HG02623 (cell line): ENCODE data around the gene NHLRC4.
"Not testable (repeated sequence)": the region's sequence is repeated elsewhere in the genome, so short reads cannot be mapped to it uniquely, and the experiment has no call there.

Source experiments
- ATAC-seq: cut with Tn5 transposase; IDR thresholded peaks from one replicate; pipeline ENCODE4 v1.9.1; 2021; ENCODE audit warnings: moderate library complexity; ENCODE audit not compliant: unreplicated experiment

Gene NHLRC4

DNA sequence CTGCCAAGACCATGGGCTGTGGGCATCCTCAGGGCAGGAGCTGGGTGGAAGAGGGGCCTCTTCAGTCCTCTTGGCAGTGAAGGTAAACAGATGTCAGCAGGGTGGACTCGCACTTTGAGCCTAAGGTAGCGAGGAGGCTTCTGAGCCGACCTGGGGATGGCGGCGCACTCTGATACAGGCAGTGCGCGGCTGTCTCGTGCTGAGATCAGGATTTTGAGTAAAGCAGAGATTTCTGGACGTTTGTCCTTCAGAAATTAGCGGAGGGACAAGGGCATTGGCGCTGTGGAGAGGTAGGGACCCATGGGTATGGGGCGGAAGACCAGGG lies 29.9 kb downstream of the NHLRC4 start:
- ATAC-seq, result no peak

DNA sequence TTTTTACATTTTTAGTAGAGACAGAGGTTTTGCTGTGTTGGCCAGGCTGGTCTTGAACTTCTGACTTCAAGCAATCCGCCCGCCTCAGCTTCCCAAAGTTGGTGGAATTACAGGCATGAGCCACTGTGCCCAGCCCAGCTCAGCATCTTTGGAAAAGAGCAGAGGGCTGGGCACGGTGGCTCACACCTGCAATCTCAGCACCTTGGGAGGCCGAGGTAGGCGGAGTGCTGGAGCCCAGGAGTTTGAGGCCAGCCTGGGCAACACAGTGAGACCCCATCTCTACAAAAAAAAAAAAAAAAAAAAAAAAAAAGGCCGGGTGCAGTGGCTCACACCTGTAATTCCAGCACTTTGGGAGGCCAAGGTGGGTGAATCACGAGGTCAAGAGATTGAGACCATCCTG lies 30.9 kb downstream of the NHLRC4 start:
- ATAC-seq, result not testable (repeated sequence)

DNA sequence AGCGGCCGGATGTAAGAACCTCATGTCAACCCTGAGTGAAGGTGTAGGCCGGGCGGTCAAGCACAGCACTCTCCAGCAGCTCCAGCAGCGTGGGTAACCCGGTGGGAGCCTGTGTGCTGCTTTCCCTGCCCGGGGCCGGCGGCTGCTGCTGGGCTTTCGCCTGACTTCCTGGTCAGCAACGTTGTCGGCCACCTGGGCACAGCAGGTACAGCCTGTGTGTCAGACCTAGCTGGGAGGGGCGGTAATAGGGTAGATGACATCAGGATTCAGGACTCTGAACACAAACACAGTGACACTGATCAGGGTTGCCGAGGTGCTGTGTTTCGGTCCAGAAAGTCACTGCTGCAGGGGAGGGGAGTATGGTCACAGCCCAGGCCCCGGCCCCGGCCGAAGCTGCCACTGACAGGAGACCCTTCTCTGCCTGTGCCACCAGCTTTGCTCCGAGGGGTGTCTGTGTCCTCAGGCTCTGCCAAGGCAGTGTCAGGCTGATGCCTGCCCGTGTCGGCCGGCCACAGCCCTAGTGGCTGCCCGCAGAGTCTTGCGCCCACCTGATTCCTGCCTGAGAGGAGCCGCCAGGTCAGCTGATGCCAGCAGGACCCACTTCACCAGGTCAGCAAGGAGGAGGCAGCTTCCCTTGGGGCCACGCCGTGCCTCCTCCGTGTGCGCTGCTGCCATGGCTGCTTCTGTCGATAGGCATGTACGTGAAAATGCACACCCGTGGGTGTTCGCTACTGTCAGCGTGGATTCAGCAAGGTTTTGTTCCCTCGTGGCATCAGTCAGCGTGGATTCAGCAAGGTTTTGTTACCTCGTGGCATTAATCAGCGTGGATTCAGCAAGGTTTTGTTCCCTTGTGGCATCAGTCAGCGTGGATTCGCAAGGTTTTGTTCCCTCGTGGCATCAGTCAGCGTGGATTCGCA lies 32.3 kb downstream of the NHLRC4 start:
- no peak for ATAC-seq

DNA sequence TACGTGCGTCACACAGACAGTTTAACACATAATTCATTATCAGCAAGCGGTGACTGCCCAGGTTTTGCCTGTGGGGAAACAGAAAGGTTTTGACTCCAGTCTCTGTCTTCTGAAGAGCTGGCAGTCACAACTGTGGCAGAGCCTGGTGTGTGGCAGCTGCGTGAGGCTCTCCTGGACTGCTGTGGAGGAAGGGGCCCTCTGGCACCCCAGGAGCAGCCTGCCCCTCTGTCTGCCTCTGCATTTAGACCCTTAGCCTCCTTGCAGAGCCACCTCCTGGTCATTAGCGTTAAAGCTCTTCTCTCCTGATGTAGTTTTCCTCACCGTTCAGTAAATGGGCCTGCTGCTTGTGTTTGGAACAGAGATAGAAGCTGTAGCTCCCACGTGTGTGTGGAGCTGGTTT lies 34.0 kb downstream of the NHLRC4 start:
- ATAC-seq, result no peak

DNA sequence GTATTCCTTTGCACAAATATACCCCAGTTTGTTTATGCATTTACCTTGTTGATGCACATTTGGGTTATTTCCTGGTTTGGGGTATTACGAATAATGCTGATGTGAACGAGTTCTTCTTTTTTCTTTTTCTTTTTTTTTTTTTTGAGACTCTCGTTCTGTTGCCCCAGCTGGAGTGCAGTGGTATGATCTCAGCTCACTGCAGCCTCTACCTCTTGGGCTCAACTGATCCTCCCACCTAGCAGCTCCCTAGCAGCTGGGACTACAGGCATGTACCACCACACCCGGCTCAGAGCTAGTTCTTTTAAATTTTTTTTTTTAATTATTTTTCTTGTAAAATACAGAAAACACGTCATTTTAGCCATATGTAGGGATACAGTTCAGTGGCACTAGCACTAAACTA lies 37.1 kb downstream of the NHLRC4 start:
- no peak for ATAC-seq

DNA sequence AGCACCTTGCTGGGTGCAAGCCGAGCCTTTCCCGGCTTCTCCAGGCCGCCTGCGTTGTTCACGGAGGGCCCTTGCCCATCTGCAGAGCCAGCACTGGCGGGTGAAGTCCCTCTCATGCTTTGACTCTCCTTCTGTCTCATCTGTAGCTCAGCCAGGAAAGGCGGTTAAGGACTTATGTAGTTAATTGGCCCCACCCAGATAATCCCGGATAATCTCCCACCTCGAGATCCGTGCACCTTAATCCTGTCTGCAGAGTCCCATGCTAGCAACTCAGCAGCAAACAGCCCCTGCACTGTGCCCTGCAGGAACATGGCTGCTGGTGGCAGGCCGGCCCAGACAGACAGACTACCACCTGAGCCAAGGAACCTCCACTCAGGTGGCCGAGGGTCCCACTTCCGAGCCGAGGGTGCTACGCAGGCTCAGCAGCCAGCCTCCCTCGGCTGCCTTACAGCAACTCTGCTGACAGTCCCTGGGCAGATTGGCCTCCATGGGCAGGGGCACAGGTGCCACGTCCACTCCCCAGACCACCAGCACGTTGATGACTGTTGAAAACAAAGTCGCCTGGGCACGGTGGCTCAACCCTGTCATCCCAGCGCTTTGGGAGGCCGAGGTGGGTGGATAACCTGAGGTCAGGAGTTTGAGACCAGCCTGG lies 40.0 kb downstream of the NHLRC4 start:
- no peak for ATAC-seq

DNA sequence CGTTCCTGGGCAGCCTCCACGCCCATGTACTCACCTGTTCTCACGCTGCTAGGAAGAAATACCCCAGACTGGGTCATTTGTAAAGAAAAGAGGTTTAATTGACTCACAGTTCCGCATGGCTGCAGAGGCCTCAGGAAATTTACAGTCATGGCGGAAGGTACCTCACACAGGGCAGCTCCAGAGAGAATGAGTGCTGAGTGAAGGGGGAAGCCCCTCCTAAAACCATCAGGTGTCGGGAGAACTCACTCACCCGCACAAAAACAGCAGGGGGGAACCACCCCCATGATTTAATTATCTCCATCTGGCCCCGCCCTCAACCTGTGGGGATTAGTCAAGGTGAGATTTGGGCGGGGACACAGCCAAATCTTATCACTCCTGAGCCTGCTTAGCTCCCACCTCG lies 41.2 kb downstream of the NHLRC4 start:
- ATAC-seq, result no peak

DNA sequence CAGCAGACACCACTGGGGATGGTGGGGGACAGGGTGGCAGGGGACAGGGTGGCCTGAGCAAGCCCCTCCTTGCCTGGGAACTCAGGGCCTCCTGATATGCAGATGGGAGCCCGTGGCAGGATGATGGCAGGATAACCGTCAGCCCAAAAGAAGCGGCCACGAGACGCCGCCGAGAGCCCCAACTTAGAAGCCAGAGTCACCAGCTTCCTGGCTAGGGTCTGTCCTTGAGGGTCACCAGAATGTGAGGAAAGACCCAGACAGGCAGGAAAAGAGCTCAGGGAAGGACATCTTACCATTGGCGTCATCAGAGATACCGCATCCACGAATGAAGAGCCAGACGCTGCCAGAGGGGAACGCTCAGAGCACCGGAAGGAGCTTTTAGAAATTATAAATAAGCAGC lies 42.5 kb downstream of the NHLRC4 start:
- ATAC-seq, result no peak

DNA sequence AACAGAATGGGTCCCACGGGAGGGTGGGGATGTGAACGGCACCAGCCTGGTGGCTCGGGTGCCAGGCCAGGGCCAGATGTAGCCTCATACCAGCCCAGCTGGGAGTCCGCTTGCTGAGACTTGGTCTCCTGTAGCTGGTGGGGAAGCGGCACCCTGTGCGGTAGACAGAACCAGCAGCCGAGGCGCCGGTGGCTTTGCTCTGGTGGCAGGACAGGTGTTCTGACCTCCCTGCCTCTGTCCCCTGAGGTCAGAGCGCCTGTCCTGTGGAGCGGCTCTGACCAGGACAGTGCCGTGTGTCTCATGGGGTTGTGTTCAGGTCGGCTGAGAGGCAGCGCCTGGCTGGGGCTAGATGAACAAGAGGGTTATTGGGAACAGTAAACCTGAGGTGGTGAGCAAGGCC lies 43.2 kb downstream of the NHLRC4 start:
- no peak for ATAC-seq

DNA sequence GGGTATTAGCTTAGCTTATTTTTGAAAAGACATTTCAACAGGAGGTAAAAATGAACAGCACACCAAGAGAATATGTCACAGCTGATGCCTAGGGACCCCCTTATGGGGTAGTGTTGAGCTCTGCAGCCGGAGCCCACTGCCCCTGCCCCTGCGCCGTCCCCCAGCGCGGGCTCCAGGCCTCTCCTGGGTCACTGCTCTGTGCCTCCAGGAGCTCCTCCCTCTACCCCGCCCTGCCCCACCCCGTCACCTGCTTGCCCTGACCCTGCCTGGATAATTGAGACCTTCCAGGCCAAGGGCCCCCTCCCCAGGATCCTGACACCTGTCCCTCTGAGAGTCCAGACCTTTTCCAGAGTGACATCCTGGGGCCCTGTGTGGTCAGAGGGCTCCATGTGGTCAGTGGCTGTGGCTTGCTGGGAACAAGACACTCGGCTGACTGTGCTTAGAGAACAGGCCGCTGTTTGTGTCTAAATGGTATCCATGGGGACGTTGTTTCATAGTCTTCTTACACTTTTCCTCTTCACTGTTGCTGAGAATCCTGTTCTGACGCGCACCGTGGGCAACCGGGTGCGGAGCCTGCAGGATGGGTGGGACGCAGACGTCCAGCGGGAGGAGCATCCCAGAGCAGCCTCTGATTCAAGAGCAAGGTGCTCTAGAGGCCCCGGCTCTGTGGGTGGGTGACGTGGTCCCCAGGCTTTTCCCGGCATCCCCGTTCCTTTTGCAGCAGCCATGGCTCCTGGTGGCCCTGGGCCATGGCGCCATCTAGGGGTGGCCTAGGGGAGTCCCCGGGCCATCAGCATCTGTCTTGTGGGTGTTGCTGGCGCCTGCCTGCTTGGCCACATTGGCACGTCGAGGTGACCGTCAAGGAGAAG lies 43.9 kb downstream of the NHLRC4 start:
- no peak for ATAC-seq

DNA sequence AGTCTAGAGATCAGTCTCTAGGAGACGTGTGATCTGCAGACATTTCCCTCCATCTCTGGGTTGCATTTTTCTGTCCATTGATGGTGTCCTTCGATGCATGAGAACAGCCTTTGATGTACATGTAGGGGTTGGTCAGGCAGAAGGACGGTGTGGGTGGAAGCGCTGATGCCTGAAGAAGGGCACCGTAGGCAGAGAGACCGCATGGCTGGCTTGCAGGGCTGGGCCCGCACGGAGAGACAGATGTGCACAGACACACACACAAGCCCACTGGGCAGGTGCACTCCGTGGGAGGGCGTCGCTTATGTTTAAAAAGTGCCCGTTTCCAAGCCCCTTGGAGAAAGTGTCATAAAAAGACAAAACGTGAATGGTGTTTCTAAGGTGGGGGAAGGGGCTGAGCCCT lies 48.3 kb downstream of the NHLRC4 start:
- no peak for ATAC-seq

DNA sequence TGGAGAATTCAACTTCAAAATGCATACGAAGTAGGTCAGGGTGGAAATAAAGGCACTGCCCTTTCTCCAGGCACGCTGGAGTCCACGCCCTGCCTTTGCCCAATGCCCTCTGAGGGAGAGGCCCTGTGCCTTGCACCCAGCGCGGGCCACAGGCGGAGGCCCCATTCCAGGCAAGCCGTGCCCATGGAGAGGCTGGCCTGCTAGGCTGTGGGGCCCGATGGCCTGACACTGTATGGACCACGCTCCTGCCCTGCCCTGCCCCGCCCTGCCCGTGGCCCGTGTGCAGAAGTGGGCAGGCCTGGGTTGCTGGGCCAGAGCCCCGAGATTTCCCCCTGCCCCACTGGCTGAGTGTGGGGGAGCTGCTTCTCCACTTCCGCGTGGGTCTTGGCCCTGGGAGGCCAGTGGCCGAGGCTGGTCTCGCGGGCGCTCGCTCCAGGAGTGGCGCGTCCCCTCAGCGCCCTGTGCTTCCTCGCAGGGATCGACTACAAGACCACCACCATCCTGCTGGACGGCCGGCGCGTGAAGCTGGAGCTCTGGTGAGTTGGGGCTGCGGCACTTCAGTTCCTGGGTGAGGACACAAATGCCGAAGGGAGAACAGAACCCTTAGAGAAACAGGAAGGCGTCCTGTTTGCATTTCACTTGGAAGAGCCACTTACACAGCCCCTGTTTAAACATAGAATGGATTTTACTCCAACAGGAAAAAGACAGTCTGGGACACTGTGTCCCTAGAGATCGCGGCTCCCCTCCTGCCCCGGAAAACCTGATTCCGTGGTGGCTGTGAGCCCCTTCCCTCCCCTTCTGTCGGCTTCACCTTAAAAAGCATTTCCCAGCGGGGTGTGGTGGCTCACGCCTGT lies 50.2 kb downstream of the NHLRC4 start:
- no peak for ATAC-seq

DNA sequence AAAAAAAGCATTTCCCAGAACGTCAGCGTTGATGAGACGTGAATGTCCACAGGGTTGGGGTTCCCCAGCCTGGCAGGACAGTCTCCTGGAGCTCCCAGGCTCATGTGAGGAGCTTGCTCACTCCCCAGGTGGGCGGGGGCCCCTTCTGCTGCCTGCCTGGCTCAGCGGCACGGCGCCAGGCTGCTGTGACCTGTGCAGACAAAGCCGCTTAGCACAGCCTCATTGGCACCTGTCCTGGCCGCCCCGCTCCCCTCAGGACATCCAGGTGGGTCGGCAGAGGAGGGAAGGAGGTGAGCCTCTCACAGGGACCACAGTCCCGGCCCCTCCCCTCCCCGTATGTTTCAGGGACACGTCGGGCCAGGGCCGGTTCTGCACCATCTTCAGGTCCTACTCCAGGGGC lies 51.0 kb downstream of the NHLRC4 start:
- ATAC-seq, result no peak
